ENCODE measurements around the gene DNAJC1. TPM values are rescaled to one million over a fixed set of nuclear protein-coding genes. Genes with fewer than 3 reads are reported as not detected.

DNAJC1 gene
- total RNA-seq, 2 experiments from 2014 or later: 16.8 to 19.3 TPM

- intact Hi-C loops (cut with DNase I, micrococcal nuclease): loop anchor here in 1 of 2 experiments (1.0 to 10.0 kb wide), 5 partner anchors 14 to 216 kb away; partner anchors contain the start of gene SKIDA1
- peak; percentile 93 for ATAC-seq (ENCODE audit: poor library complexity)
- ChIA-PET POLR2A (interaction anchor here (1.1 kb wide), 1 partner anchor 16 kb away, joined by 4 read pairs; no protein-coding TSS in a partner anchor), CTCF (interaction anchor here (1.0 to 1.4 kb wide), 2 partner anchors 13 to 244 kb away, joined by 3 to 4 read pairs; no protein-coding TSS in a partner anchor)
- Histone ChIP-seq H3K4me1 (ENCODE audit: insufficient read depth, low read length) (peaks cover 49% of the 10 kb centered on the region), H3K36me3 (ENCODE audit: insufficient read depth, low read length) (peaks cover 32% of the 10 kb centered on the region), H3K27ac (ENCODE audit: low read depth in 1 of 2, low read length in 2 of 2) (peak overlapping the region; percentile 69 to 80), H3K27me3 (ENCODE audit: control insufficient read depth in 1 of 2, insufficient read depth in 2 of 2, low read length in 2 of 2) (no peaks in the 10 kb centered on the region), H3K9me3 (ENCODE audit: control insufficient read depth in 1 of 2, insufficient read depth in 1 of 2, low read length in 2 of 2) (no peaks in the 10 kb centered on the region), H3K4me3 (ENCODE audit: low read length) (no peak overlapping the region)
- Mint-ChIP-seq H3K4me1 (ENCODE audit: low read depth) (peaks cover 67% of the 10 kb centered on the region), H3K27me3 (no peaks in the 10 kb centered on the region), H3K27ac (peak overlapping the region; percentile 97), H3K9me3 (no peaks in the 10 kb centered on the region), H3K36me3 (ENCODE audit: low read depth) (peaks cover 78% of the 10 kb centered on the region), H3K4me3 (peak overlapping the region; percentile 81)
- TF ChIP-seq CTCF (IDR thresholded peaks at IDR 0.05): no peak
- DNase-seq: peak in 12 of 14 experiments; percentile 17 to 85 (median 46)
Measured at GRCh38 chr10:21740989-21741388, 262.5 kb downstream of the DNAJC1 start.

- Mint-ChIP-seq H3K36me3 (ENCODE audit: low read depth) (peaks cover 74% of the 10 kb centered on the region), H3K4me1 (ENCODE audit: low read depth) (peaks cover 65% of the 10 kb centered on the region), H3K9me3 (no peaks in the 10 kb centered on the region), H3K27me3 (no peaks in the 10 kb centered on the region), H3K27ac (peak overlapping the region; percentile 97), H3K4me3 (peak overlapping the region; percentile 2)
- H3K9me3 ChIP-seq (ENCODE audit: control insufficient read depth in 1 of 2, insufficient read depth in 1 of 2, low read length in 2 of 2): no peaks in the 10 kb centered on the region
- ChIA-PET CTCF (no interaction called here), POLR2A (no interaction called here)
- H3K4me3 ChIP-seq (ENCODE audit: low read length): no peak overlapping the region
- no peaks in the 10 kb centered on the region for H3K27me3 ChIP-seq (ENCODE audit: control insufficient read depth in 1 of 2, insufficient read depth in 2 of 2, low read length in 2 of 2)
- no peak for TF ChIP-seq CTCF (IDR thresholded peaks at IDR 0.05)
- H3K36me3 ChIP-seq (ENCODE audit: insufficient read depth, low read length): peaks cover 36% of the 10 kb centered on the region
- intact Hi-C loops (cut with DNase I, micrococcal nuclease): loop anchor here in 1 of 2 experiments (5.0 kb wide), 1 partner anchor 240 kb away; no protein-coding TSS in a partner anchor
- H3K27ac ChIP-seq (ENCODE audit: low read depth in 1 of 2, low read length in 2 of 2): peak overlapping the region; percentile 5 to 42
- peaks cover 42% of the 10 kb centered on the region for H3K4me1 ChIP-seq (ENCODE audit: insufficient read depth, low read length)
- DNase-seq (no peak), ATAC-seq (ENCODE audit: poor library complexity) (no peak)
Measured at GRCh38 chr10:21737106-21737505, 266.4 kb downstream of the DNAJC1 start.

- Histone ChIP-seq H3K27ac (ENCODE audit: low read depth in 1 of 2, low read length in 2 of 2) (no peak overlapping the region), H3K4me1 (ENCODE audit: insufficient read depth, low read length) (peaks cover 18% of the 10 kb centered on the region), H3K27me3 (ENCODE audit: control insufficient read depth in 1 of 2, insufficient read depth in 2 of 2, low read length in 2 of 2) (no peaks in the 10 kb centered on the region), H3K36me3 (ENCODE audit: insufficient read depth, low read length) (peaks cover 36% of the 10 kb centered on the region), H3K4me3 (ENCODE audit: low read length) (no peak overlapping the region), H3K9me3 (ENCODE audit: control insufficient read depth in 1 of 2, insufficient read depth in 1 of 2, low read length in 2 of 2) (no peaks in the 10 kb centered on the region)
- Mint-ChIP-seq H3K4me1 (ENCODE audit: low read depth) (peaks cover 36% of the 10 kb centered on the region), H3K27ac (no peak overlapping the region), H3K4me3 (no peak overlapping the region), H3K36me3 (ENCODE audit: low read depth) (peaks cover 72% of the 10 kb centered on the region), H3K9me3 (no peaks in the 10 kb centered on the region), H3K27me3 (no peaks in the 10 kb centered on the region)
- ChIA-PET CTCF (interaction anchor here (4.8 kb wide), 1 partner anchor 237 kb away, joined by 23 read pairs; no protein-coding TSS in a partner anchor), POLR2A (interaction anchor here (1.0 kb wide), 1 partner anchor 237 kb away, joined by 3 read pairs; no protein-coding TSS in a partner anchor)
- ATAC-seq (ENCODE audit: poor library complexity): no peak
- TF ChIP-seq CTCF (IDR thresholded peaks at IDR 0.05): no peak
- intact Hi-C loops (cut with DNase I, micrococcal nuclease): loop anchor here in 1 of 2 experiments (2.0 kb wide), 1 partner anchor 239 kb away; no protein-coding TSS in a partner anchor
- no peak for DNase-seq
Measured at GRCh38 chr10:21733710-21734109, 269.8 kb downstream of the DNAJC1 start.

All from CD4-positive, alpha-beta T cell (primary cell).